H9 (cell line): Measurements from ENCODE around the gene CYP2S1. TPM values are rescaled to one million over a fixed set of nuclear protein-coding genes. Genes with fewer than 3 reads are reported as not detected.

Experiments
- DNase-seq: peaks from one replicate; pipeline ENCODE4 v3.0.0-alpha.2; 2017
- H2AFZ ChIP-seq: one replicate; pipeline ENCODE4 v1.6.1; 2013; ENCODE audit warnings: mild to moderate bottlenecking, low read length, control low read depth, moderate library complexity
- H2AK5ac ChIP-seq: 2 replicates; pipeline ENCODE4 v1.6.1; 2013; ENCODE audit warnings: low read length, control low read depth, mixed read lengths; ENCODE audit not compliant: insufficient read length
- H2BK120ac ChIP-seq: one replicate; pipeline ENCODE4 v1.6.1; 2013; ENCODE audit warnings: low read depth, mild to moderate bottlenecking, low read length, control low read depth, inconsistent platforms; ENCODE audit not compliant: poor library complexity, severe bottlenecking
- H2BK12ac ChIP-seq: 2 replicates; pipeline ENCODE4 v1.6.1; 2013; ENCODE audit warnings: low read length, control low read depth, mixed read lengths, low read depth; ENCODE audit not compliant: insufficient read length
- H2BK15ac ChIP-seq: 2 replicates; pipeline ENCODE4 v1.6.1; 2013; ENCODE audit warnings: low read depth, low read length, control low read depth
- H2BK20ac ChIP-seq: one replicate; pipeline ENCODE4 v1.6.1; 2013; ENCODE audit warnings: low read depth, mild to moderate bottlenecking, low read length, control low read depth, inconsistent platforms; ENCODE audit not compliant: poor library complexity, severe bottlenecking
- H2BK5ac ChIP-seq: 2 replicates; pipeline ENCODE4 v1.6.1; 2013; ENCODE audit warnings: low read length, control low read depth, mixed read lengths; ENCODE audit not compliant: insufficient read length
- H3K14ac ChIP-seq: 2 replicates; pipeline ENCODE4 v1.6.1; 2013; ENCODE audit warnings: low read length, control low read depth; ENCODE audit not compliant: insufficient read depth
- H3K18ac ChIP-seq: 2 replicates; pipeline ENCODE4 v1.6.1; 2013; ENCODE audit warnings: low read depth, mild to moderate bottlenecking, mixed read lengths, low read length, control low read depth; ENCODE audit not compliant: insufficient read length
- H3K23ac ChIP-seq: 2 replicates; pipeline ENCODE4 v1.6.1; 2013; ENCODE audit warnings: low read length, control low read depth, mixed read lengths, low read depth; ENCODE audit not compliant: insufficient read length
- H3K23me2 ChIP-seq: 2 replicates; pipeline ENCODE4 v1.6.1; 2013; ENCODE audit warnings: low read depth, mild to moderate bottlenecking, mixed read lengths, low read length, control low read depth; ENCODE audit not compliant: insufficient read length, poor library complexity, severe bottlenecking
- H3K27ac ChIP-seq: 2 replicates; pipeline ENCODE4 v1.5.1; 2013; ENCODE audit warnings: low read length, control low read depth, mixed read lengths, low read depth; ENCODE audit not compliant: insufficient read length
- H3K27me3 ChIP-seq: 2 replicates; pipeline ENCODE4 v1.6.1; 2013; ENCODE audit warnings: low read length, control low read depth, inconsistent platforms; ENCODE audit not compliant: insufficient read depth
- H3K4ac ChIP-seq: 2 replicates; pipeline ENCODE4 v1.6.1; 2013; ENCODE audit warnings: low read depth, mild to moderate bottlenecking, control low read depth, inconsistent platforms, low read length, moderate library complexity
- H3K4me1 ChIP-seq: 2 replicates; pipeline ENCODE4 v1.6.1; 2013; ENCODE audit warnings: low read length, control low read depth, inconsistent platforms; ENCODE audit not compliant: insufficient read depth
- H3K4me2 ChIP-seq: 2 replicates; pipeline ENCODE4 v1.6.1; 2013; ENCODE audit warnings: low read length, control low read depth, mixed read lengths; ENCODE audit not compliant: insufficient read length, insufficient read depth
- H3K56ac ChIP-seq: 2 replicates; pipeline ENCODE4 v1.6.1; 2013; ENCODE audit warnings: low read depth, mild to moderate bottlenecking, mixed read lengths, low read length, control low read depth; ENCODE audit not compliant: insufficient read length
- H3K79me1 ChIP-seq: 2 replicates; pipeline ENCODE4 v1.6.1; 2013; ENCODE audit warnings: low read depth, mild to moderate bottlenecking, moderate library complexity, low read length, control low read depth, inconsistent platforms; ENCODE audit not compliant: insufficient read depth, poor library complexity, severe bottlenecking
- H3K79me2 ChIP-seq: 2 replicates; pipeline ENCODE4 v1.6.1; 2013; ENCODE audit warnings: low read length, control low read depth, inconsistent platforms; ENCODE audit not compliant: insufficient read depth
- H3K9ac ChIP-seq: 2 replicates; pipeline ENCODE4 v1.6.1; 2013; ENCODE audit warnings: low read length, control low read depth, mixed read lengths; ENCODE audit not compliant: insufficient read length; ENCODE audit errors: extremely low read depth
- H3K9me3 ChIP-seq: one replicate; pipeline ENCODE4 v1.6.1; 2013; ENCODE audit warnings: low read depth, low read length, inconsistent platforms; ENCODE audit not compliant: control insufficient read depth
- H3T11ph ChIP-seq: one replicate; pipeline ENCODE4 v1.6.1; 2013; ENCODE audit warnings: mild to moderate bottlenecking, low read length, control low read depth, inconsistent platforms
- H4K20me1 ChIP-seq: one replicate; pipeline ENCODE4 v1.6.1; 2013; ENCODE audit not compliant: control insufficient read depth, insufficient read length, insufficient read depth
- H4K5ac ChIP-seq: 2 replicates; pipeline ENCODE4 v1.6.1; 2013; ENCODE audit warnings: low read depth, mild to moderate bottlenecking, mixed read lengths, low read length, control low read depth; ENCODE audit not compliant: insufficient read length
- H4K8ac ChIP-seq: replicated peaks from 2 replicates; pipeline ENCODE4 v1.6.1; 2013; ENCODE audit warnings: low read length, control low read depth, mixed read lengths, low read depth; ENCODE audit not compliant: insufficient read length
- H4K91ac ChIP-seq: 2 replicates; pipeline ENCODE4 v1.6.1; 2013; ENCODE audit warnings: low read depth, mild to moderate bottlenecking, moderate library complexity, mixed read lengths, low read length, control low read depth; ENCODE audit not compliant: insufficient read length
- H3K27ac Mint-ChIP-seq, 3 experiments: 2 replicates in 2 of 3; 3 replicates in 1 of 3; pipeline ENCODE4 v1.8.0; 2020 to 2021; ENCODE audit warnings: mixed read lengths in 3 of 3, mild to moderate bottlenecking in 1 of 3, moderate library complexity in 1 of 3
- H3K27me3 Mint-ChIP-seq: 2 replicates; pipeline ENCODE4 v1.8.0; 2021; ENCODE audit warnings: low read depth, mild to moderate bottlenecking, moderate library complexity, mixed read lengths
- H3K36me3 Mint-ChIP-seq, 3 experiments: 2 replicates in 2 of 3; 3 replicates in 1 of 3; pipeline ENCODE4 v1.8.0; 2020 to 2021; ENCODE audit warnings: low read depth in 3 of 3, mixed read lengths in 3 of 3; ENCODE audit not compliant: insufficient read depth in 1 of 3
- H3K4me1 Mint-ChIP-seq, 2 experiments: 2 replicates each; pipeline ENCODE4 v1.8.0; 2020; ENCODE audit warnings: mixed read lengths in 2 of 2
- H3K4me3 Mint-ChIP-seq, 2 experiments: 2 replicates in 1 of 2; 3 replicates in 1 of 2; pipeline ENCODE4 v1.8.0; 2020 to 2021; ENCODE audit warnings: mild to moderate bottlenecking in 2 of 2, mixed read lengths in 2 of 2, moderate library complexity in 1 of 2
- H3K9me3 Mint-ChIP-seq, 2 experiments: 2 replicates in 1 of 2; 3 replicates in 1 of 2; pipeline ENCODE4 v1.8.0; 2020; ENCODE audit warnings: mild to moderate bottlenecking in 2 of 2, mixed read lengths in 2 of 2, moderate library complexity in 1 of 2
- WGBS: extraction: QIAGEN DNeasy Blood & Tissue Kit; methylation state at CpG from one replicate; pipeline ENCODE4 v1.1.7; 2013; ENCODE audit warnings: missing lambda C conversion rate, low lambda C conversion rate, mixed read lengths; ENCODE audit not compliant: insufficient read length; ENCODE audit errors: extremely low coverage; 5-methylcytosine and 5-hydroxymethylcytosine counted together
- total RNA-seq: library from RNA; stranded (reverse); gene quantifications from 2 replicates; pipeline ENCODE4 v1.2.1, GENCODE V29; 2021
- TF ChIP-seq, protein P1 (sequence below): fragments of 200-600 bp; sonication (generic); conservative IDR thresholded peaks from 3 replicates; pipeline ENCODE4 v1.8.0; 2021; ENCODE audit warnings: antibody characterized with exemption, mild to moderate bottlenecking

CYP2S1 gene
- total RNA-seq, 1 experiment from 2014 or later, result 159 TPM

DNA sequence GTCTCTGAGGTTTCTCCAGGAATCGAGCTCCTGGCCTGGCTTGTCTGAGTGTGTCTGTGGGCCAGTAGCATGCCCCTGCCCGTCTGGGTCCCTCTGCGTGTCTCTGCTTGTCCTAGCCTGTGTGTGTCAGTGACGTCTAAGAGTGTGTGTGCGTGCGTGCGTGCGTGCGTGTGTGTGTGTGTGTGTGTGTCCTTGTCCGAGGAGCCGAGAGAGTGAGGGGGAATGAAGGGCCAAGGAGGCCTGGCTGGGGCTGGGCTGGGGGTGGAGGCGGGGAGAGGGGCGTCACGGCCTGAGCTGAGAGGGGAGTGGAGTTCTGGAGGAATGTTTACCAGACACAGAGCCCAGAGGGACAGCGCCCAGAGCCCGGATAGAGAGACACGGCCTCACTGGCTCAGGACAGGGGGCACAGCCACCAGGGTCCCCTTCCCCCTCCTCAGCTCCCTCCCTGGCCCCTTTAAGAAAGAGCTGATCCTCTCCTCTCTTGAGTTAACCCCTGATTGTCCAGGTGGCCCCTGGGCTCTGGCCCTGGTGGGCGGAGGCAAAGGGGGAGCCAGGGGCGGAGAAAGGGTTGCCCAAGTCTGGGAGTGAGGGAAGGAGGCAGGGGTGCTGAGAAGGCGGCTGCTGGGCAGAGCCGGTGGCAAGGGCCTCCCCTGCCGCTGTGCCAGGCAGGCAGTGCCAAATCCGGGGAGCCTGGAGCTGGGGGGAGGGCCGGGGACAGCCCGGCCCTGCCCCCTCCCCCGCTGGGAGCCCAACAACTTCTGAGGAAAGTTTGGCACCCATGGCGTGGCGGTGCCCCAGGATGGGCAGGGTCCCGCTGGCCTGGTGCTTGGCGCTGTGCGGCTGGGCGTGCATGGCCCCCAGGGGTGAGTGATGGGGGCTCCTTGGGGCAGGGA is 25.8 kb downstream of the CYP2S1 start, which contains the start of gene AXL:
TSS of gene AXL (plus strand) at position 609 of the 893 bp plus-strand sequence. CDS start at position 779, 170 bp downstream.
- Histone ChIP-seq H3K79me2 (no peaks in the 10 kb centered on the region), H2BK15ac (no peak within 1 kb of the TSS), H3K14ac (peak within 1 kb of the TSS; percentile 44), H3K18ac (peak within 1 kb of the TSS; percentile 80), H4K20me1 (no peaks in the 10 kb centered on the region), H2BK20ac (no peak within 1 kb of the TSS), H4K5ac (no peak within 1 kb of the TSS), H3K4ac (no peak within 1 kb of the TSS), H3T11ph (no peak within 1 kb of the TSS), H3K9ac (peak within 1 kb of the TSS; percentile 41), H2BK5ac (no peak within 1 kb of the TSS), H3K56ac (no peak within 1 kb of the TSS), H3K79me1 (no peaks in the 10 kb centered on the region), H2AFZ (no peak within 1 kb of the TSS), H3K23me2 (peaks cover 11% of the 10 kb centered on the region), H3K4me1 (no peaks in the 10 kb centered on the region), H3K4me2 (peak within 1 kb of the TSS; percentile 81), H3K23ac (no peak within 1 kb of the TSS), H4K91ac (no peak within 1 kb of the TSS), H3K27ac (no peak within 1 kb of the TSS), H2AK5ac (no peak within 1 kb of the TSS), H3K9me3 (no peaks in the 10 kb centered on the region), H2BK120ac (no peak within 1 kb of the TSS), H4K8ac (no peak within 1 kb of the TSS), H3K27me3 (no peaks in the 10 kb centered on the region), H2BK12ac (no peak within 1 kb of the TSS)
- peak; percentile 91 for DNase-seq
- peaks cover 12 to 20% (median 13%) of the 10 kb centered on the region in 3 experiments for H3K36me3 Mint-ChIP-seq
- peaks cover 0 to 2% of the 10 kb centered on the region in 2 experiments; a peak in 3 of 5 replicates for H3K9me3 Mint-ChIP-seq
- peaks cover 43 to 49% of the 10 kb centered on the region in 2 experiments for H3K4me1 Mint-ChIP-seq
- H3K27me3 Mint-ChIP-seq, result peaks cover 6% of the 10 kb centered on the region
- peak within 1 kb of the TSS; percentile 74 to 91 for H3K4me3 Mint-ChIP-seq
- TF ChIP-seq, protein P1, sequence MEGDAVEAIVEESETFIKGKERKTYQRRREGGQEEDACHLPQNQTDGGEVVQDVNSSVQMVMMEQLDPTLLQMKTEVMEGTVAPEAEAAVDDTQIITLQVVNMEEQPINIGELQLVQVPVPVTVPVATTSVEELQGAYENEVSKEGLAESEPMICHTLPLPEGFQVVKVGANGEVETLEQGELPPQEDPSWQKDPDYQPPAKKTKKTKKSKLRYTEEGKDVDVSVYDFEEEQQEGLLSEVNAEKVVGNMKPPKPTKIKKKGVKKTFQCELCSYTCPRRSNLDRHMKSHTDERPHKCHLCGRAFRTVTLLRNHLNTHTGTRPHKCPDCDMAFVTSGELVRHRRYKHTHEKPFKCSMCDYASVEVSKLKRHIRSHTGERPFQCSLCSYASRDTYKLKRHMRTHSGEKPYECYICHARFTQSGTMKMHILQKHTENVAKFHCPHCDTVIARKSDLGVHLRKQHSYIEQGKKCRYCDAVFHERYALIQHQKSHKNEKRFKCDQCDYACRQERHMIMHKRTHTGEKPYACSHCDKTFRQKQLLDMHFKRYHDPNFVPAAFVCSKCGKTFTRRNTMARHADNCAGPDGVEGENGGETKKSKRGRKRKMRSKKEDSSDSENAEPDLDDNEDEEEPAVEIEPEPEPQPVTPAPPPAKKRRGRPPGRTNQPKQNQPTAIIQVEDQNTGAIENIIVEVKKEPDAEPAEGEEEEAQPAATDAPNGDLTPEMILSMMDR, result no peak
- peak within 1 kb of the TSS; percentile 85 to 95 (median 88) for H3K27ac Mint-ChIP-seq
- no CpG with 5 or more reads among the region's 32 CpGs for WGBS
